Nephron (organoid): ENCODE measurements around the gene PRDM16.

ENCODE experiments used
- H3K27ac Mint-ChIP-seq, 3 experiments: 2 replicates each; pipeline ENCODE4 v1.8.0; 2020; ENCODE audit warnings: mixed read lengths in 3 of 3, mild to moderate bottlenecking in 2 of 3, moderate library complexity in 1 of 3
- H3K27me3 Mint-ChIP-seq: 2 replicates; pipeline ENCODE4 v1.8.0; 2021; ENCODE audit warnings: low read depth, mild to moderate bottlenecking, moderate library complexity, mixed read lengths
- H3K36me3 Mint-ChIP-seq: 2 replicates; pipeline ENCODE4 v1.8.0; 2020; ENCODE audit warnings: low read depth, mixed read lengths
- H3K4me1 Mint-ChIP-seq: 2 replicates; pipeline ENCODE4 v1.8.0; 2020; ENCODE audit warnings: mixed read lengths
- H3K4me3 Mint-ChIP-seq, 3 experiments: 2 replicates each; pipeline ENCODE4 v1.8.0; 2020; ENCODE audit warnings: mild to moderate bottlenecking in 3 of 3, mixed read lengths in 3 of 3, moderate library complexity in 2 of 3
- H3K9me3 Mint-ChIP-seq: 2 replicates; pipeline ENCODE4 v1.8.0; 2020; ENCODE audit warnings: mixed read lengths
- CTCF ChIP-seq, 3 experiments: fragments of 200-600 bp; sonication (generic); IDR thresholded peaks; one replicate each; pipeline ENCODE4 v1.5.0; 2021; ENCODE audit warnings: antibody characterized with exemption in 3 of 3; ENCODE audit not compliant: unreplicated experiment in 3 of 3

The PRDM16 gene

DNA sequence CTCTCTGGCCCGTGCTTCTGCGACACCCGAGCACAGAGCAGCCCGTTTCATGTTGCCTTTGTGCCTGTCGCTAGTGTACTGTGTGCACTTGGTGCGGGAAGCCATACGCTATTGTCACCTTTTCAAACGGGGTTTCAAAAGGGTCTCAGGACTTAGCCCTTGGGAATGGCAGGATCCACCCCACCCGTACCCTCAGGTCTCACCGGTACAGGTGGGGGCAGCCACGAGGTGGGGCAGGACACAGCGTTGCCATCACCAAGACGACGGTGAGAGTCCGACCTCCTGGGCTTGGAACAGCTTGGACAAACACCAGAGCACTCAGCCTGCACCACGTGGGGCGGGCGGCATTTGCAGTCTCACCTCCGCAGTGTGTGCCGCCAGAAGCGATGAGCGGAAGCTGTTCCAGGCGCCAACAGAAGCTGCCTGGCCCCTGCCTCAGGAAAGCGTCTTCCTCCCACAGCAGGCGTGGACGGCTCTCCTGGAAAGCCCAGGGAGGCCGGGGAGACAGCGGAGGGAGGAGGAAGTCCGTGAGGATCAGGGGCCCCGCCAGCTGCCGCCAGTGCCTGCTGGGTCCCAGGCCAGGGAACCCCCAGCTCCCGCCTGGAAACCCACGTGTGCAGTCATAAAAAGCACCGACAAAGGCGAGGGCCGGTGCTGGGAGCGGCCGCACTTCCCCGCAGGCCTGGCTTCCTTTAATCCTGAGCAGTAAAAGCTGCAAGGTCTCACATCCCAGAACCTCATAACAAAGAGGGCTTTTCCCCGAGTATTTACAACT lies 254.2 kb downstream of the PRDM16 start:
- Mint-ChIP-seq H3K4me3 (no peak overlapping the region), H3K9me3 (no peaks in the 10 kb centered on the region)

DNA sequence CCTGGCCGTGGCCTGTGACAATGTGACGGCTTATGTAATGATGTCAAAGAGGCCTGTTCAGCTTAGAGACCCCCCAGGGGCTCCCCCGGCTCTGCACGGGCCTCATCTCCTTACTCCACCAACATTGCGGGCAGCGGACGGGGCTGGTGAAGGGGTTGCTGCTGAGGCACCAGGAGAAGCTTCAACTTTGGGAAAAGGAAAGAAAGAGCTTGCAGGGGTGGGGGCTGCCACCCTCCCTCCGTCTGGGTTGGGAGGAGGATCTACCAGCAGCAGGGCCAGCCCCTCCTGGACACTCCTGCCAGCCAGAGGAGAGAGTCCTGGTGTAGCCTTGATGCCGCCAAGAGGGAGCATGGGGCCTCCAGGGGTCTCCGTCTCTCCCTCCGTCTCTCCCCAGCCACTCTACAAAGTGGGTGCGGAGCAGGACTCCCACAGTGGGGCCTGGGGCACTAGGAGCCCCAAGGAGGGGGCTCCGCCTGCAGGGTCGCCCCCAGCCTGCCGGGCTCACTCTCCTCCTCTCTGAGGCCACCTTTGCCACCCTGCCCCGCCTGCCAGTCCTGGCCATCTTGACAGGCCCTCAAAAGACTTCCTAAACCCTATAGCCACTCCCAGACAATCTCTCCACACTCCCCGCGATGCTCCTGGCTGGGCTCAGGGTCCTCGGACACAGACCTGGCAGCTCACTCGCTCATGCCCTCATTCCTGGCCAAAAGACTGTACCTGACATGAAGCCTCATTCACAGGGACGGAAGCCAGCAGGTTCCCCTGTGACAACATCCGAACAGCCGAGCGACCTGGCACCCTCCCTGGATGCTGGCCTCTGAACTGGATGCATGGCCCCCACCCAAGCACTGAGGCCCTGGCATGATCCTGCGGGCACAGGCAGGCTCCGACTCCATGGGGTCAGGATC lies 255.0 kb downstream of the PRDM16 start:
- Mint-ChIP-seq H3K4me1 (peaks cover 26% of the 10 kb centered on the region), H3K36me3 (no peaks in the 10 kb centered on the region), H3K27ac (no peak overlapping the region), H3K9me3 (no peaks in the 10 kb centered on the region), H3K27me3 (peaks cover 22% of the 10 kb centered on the region), H3K4me3 (no peak overlapping the region)
- TF ChIP-seq CTCF (IDR thresholded peaks at IDR 0.05; ENCODE audit: unreplicated experiment in 3 of 3) = no peak

More for the DNA sequence above, 254.2 kb downstream of the PRDM16 start:
- Mint-ChIP-seq H3K27ac (peak overlapping the region in 1 of 3 experiments; percentile 38), H3K4me1 (peaks cover 31% of the 10 kb centered on the region), H3K27me3 (peaks cover 21% of the 10 kb centered on the region), H3K36me3 (no peaks in the 10 kb centered on the region)
- no peak for TF ChIP-seq CTCF (IDR thresholded peaks at IDR 0.05; ENCODE audit: unreplicated experiment in 3 of 3)

- Mint-ChIP-seq H3K4me1 (peaks cover 22% of the 10 kb centered on the region), H3K27me3 (peaks cover 30% of the 10 kb centered on the region), H3K27ac (no peak overlapping the region), H3K9me3 (no peaks in the 10 kb centered on the region), H3K4me3 (no peak overlapping the region), H3K36me3 (no peaks in the 10 kb centered on the region)
- TF ChIP-seq CTCF (IDR thresholded peaks at IDR 0.05; ENCODE audit: unreplicated experiment in 3 of 3) = no peak
Observed at GRCh38 chr1:3324704-3325535, 255.9 kb downstream of the PRDM16 start.

- no peaks in the 10 kb centered on the region for H3K9me3 Mint-ChIP-seq
- H3K4me1 Mint-ChIP-seq = peaks cover 22% of the 10 kb centered on the region
- no peaks in the 10 kb centered on the region for H3K36me3 Mint-ChIP-seq
- H3K27me3 Mint-ChIP-seq = peaks cover 37% of the 10 kb centered on the region
- no peak overlapping the region for H3K4me3 Mint-ChIP-seq
- no peak overlapping the region for H3K27ac Mint-ChIP-seq
- TF ChIP-seq CTCF (IDR thresholded peaks at IDR 0.05; ENCODE audit: unreplicated experiment in 3 of 3) = no peak
Observed at GRCh38 chr1:3326516-3327388, 257.7 kb downstream of the PRDM16 start.

DNA sequence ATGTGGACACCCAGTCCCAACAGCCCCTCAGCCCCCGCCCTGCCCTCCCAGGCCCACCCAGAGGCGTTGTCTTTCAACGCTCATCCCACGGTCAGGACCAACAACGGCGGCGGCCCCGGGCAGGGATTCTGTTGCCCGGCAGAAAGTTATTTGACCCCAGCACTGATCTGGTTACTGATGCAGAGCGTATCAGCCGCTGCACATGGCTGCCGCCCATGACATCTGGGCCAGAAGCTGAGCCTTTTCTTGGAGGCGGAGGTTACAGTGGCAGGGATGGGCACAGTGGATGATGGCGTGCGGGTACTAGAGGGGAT lies 258.3 kb downstream of the PRDM16 start:
- TF ChIP-seq CTCF (IDR thresholded peaks at IDR 0.05; ENCODE audit: unreplicated experiment in 3 of 3) = no peak
- H3K4me1 Mint-ChIP-seq = peaks cover 22% of the 10 kb centered on the region
- no peaks in the 10 kb centered on the region for H3K36me3 Mint-ChIP-seq
- peaks cover 37% of the 10 kb centered on the region for H3K27me3 Mint-ChIP-seq
- no peak overlapping the region for H3K27ac Mint-ChIP-seq
- H3K9me3 Mint-ChIP-seq = no peaks in the 10 kb centered on the region
- no peak overlapping the region for H3K4me3 Mint-ChIP-seq
